GM13976 (cell line): Measurements from ENCODE around the gene LONP2.

Experiments used
- DNase-seq: peaks from one replicate; pipeline ENCODE4 v3.0.0; 2012; ENCODE audit warnings: low spot score
- in situ Hi-C: fragments of 300-500 bp; cut with MboI; formaldehyde crosslinking; loops from one replicate; pipeline ENCODE4 v1.12.0; 2022; ENCODE audit warnings: low sequenced_read_pairs, mixed read lengths, inconsistent platforms; ENCODE audit not compliant: unreplicated experiment
- TF ChIP-seq, protein P1 (sequence below): IDR thresholded peaks from 2 replicates; pipeline ENCODE4 v1.5.1; 2012; ENCODE audit warnings: borderline replicate concordance, mild to moderate bottlenecking; ENCODE audit not compliant: insufficient read depth; ENCODE audit errors: extremely low read depth, missing control alignments, control extremely low read depth

LONP2 gene, protein sequence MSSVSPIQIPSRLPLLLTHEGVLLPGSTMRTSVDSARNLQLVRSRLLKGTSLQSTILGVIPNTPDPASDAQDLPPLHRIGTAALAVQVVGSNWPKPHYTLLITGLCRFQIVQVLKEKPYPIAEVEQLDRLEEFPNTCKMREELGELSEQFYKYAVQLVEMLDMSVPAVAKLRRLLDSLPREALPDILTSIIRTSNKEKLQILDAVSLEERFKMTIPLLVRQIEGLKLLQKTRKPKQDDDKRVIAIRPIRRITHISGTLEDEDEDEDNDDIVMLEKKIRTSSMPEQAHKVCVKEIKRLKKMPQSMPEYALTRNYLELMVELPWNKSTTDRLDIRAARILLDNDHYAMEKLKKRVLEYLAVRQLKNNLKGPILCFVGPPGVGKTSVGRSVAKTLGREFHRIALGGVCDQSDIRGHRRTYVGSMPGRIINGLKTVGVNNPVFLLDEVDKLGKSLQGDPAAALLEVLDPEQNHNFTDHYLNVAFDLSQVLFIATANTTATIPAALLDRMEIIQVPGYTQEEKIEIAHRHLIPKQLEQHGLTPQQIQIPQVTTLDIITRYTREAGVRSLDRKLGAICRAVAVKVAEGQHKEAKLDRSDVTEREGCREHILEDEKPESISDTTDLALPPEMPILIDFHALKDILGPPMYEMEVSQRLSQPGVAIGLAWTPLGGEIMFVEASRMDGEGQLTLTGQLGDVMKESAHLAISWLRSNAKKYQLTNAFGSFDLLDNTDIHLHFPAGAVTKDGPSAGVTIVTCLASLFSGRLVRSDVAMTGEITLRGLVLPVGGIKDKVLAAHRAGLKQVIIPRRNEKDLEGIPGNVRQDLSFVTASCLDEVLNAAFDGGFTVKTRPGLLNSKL

DNA sequence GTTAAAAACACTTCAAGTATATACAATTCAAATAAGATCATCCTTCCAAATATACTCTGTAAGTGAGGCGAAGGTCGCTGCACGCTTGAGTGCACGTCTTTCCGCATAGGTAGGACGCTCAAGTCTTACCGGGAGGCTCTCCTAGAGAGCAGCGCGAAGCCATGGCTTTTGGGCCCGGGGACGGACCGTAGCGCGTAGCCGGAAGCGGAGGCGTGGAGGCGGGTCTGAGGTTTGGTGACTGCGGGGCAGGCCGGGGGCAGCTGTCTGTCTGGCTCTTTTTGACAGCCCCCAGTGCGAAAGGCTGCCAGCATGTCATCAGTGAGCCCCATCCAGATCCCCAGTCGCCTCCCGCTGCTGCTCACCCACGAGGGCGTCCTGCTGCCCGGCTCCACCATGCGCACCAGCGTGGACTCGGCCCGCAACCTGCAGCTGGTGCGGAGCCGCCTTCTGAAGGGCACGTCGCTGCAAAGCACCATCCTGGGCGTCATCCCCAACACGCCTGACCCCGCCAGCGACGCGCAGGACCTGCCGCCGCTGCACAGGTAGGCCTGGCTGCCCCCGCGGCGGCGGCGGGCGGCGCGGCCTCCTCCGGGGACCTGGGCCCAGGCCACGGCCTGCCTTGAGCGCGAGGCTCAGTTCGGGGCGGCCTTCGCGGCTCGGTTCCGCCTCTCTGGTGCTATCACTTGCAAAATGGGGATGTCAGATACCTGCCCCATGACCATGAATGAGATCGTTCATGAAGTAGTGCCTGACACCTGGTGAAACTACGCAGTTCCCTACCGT is at the start of gene LONP2:
TSS of gene LONP2 (plus strand) at position 221 of the 783 bp plus-strand sequence. CDS start at position 310, 89 bp downstream.
- DNase-seq, result peak; percentile 92
- in situ Hi-C loops, result loop anchor here (25.0 kb wide), 1 partner anchor 293 kb away; no protein-coding TSS in a partner anchor
- TF ChIP-seq, protein P1, sequence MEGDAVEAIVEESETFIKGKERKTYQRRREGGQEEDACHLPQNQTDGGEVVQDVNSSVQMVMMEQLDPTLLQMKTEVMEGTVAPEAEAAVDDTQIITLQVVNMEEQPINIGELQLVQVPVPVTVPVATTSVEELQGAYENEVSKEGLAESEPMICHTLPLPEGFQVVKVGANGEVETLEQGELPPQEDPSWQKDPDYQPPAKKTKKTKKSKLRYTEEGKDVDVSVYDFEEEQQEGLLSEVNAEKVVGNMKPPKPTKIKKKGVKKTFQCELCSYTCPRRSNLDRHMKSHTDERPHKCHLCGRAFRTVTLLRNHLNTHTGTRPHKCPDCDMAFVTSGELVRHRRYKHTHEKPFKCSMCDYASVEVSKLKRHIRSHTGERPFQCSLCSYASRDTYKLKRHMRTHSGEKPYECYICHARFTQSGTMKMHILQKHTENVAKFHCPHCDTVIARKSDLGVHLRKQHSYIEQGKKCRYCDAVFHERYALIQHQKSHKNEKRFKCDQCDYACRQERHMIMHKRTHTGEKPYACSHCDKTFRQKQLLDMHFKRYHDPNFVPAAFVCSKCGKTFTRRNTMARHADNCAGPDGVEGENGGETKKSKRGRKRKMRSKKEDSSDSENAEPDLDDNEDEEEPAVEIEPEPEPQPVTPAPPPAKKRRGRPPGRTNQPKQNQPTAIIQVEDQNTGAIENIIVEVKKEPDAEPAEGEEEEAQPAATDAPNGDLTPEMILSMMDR, result no peak

DNA sequence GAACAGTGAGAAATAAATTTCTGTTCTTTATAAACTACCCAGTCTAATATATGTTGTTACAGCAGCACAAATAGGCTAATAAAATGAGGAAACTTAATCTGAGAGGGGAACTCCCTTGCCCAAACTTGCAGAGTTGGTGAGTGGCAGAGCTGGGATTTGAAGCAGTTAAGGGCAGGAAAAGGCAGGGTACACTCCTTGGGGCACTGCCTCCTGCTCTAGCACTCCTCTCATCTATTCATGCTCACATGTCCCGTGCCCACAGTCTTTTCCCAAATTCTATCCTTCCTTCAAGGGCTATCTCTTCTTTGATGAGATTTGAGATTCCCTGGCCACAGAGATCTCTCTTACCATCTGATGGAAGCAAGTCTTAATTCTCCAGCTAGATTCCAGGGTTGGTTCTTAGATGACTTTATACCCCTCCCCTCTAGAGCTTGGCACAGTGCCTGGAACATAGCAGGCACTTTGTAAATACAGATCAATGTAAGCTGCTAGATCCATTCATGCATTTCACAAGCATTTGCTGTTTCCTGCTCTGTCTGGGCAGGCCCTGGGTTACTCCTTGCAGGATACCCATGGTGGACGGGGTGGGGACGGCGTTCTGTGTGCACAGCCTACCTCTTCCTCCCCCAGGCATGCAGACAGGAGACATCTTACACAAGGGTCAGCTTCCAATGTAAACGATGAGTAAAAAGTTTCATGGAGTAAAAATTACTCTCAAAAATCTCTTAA is 49.1 kb upstream of the LONP2 start:
- in situ Hi-C loops, result loop anchor here (10.0 kb wide), 1 partner anchor 60 kb away; no protein-coding TSS in a partner anchor
- TF ChIP-seq, protein P1, result no peak
- no peak for DNase-seq

DNA sequence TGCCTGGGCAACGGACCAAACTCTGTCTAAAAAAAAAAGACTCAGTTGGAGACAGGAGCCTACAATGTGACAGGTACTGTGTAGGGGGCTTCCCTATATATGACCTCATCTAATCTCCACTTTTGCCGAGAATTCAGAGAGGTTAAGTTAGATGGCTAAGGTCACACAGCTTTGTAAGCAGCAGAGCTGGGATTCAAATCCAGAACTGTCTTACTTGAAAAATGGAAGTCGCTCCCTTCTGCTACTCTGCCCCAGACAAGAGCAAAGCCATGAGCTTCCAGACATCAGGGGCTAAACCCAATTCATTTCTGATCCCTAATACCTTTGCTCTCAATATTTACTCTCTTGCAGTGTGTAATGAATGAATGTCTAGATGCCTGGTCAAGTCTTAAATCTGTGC is 46.8 kb upstream of the LONP2 start:
- TF ChIP-seq, protein P1, result no peak
- no peak for DNase-seq
- in situ Hi-C loops, result loop anchor here (10.0 kb wide), 1 partner anchor 62 kb away; no protein-coding TSS in a partner anchor

DNA sequence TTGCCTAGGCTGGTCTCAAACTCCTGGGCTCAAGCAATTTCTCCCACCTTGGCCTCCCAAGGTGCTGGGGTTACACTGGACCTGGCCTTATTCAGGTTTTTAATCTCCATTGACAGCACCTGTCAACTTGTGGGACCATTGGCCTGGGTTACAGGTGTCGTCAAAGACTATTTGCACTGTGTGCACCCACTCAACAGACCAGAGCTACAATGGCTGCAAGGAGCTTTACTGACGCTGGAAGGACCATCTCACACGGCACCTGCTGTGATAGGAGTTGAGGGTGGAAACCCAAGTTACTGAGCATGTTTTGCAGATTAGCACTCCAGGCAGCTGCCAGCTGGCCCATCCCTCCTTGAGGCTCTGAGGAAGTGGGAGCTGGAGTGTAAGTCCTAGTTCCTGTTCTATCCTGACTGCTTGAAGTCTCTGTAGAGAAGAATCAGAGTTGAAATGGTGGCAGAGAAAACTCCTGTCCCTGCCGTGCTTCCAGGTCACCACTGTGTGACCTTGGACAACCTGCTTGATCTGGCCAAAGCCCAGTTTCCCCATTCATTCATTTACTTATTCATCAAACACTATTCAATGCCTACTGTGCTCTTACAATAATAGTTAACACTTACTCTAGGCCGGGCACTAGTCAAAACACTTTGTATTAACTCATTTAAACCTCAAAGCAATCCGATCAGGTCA is 42.4 kb upstream of the LONP2 start:
- DNase-seq, result no peak
- TF ChIP-seq, protein P1, result no peak
- in situ Hi-C loops, result no loop called here

DNA sequence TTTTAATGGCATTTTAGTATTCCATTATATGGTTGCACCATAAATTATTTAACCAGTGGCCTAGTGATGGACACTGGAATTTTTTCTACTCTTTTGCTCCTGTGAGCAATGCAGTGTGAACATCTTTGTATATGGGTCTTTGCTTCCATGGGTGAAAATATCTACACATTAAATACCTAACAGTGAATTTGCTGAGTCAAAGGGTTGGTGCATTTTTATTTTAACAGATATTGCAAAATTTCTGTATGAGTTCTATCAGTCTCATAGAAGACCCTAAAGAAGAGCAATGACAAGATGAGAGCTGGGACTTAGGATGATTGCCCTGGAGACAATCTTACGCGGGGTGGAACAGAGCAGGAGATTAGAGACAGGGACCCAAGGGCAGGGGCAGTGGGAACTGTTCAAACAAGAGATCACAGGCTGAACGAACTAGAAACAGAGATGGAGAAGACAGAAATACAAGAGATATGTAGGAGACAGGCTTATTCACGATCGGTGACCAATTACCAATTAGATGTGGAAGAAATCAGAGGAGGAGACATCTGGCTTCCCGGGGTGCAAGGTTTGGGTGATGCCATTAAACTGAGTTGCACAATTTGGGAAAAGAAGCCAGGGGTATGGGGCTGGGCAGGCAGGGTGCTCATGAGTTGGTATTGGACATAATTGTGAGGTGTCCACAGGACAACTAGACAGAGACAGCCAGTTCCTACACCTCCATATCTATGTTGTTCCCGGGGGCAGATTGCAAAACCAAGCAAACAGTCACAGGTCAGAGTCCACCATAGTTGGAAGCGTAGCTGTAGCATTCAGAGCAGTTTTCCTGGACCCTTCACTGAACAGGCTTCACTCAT is 39.9 kb upstream of the LONP2 start:
- TF ChIP-seq, protein P1, result no peak
- in situ Hi-C loops, result no loop called here
- DNase-seq, result no peak
